ENCODE data around the gene HGS. TPM values are rescaled to one million over a fixed set of nuclear protein-coding genes. Genes with fewer than 3 reads are reported as not detected.

HGS gene
- total and polyA plus RNA-seq, 2 of the 13 experiments (the other 11 are each of a cell fraction or from before 2014, with no cell fraction given) = 73.3 to 78.1 TPM

DNA sequence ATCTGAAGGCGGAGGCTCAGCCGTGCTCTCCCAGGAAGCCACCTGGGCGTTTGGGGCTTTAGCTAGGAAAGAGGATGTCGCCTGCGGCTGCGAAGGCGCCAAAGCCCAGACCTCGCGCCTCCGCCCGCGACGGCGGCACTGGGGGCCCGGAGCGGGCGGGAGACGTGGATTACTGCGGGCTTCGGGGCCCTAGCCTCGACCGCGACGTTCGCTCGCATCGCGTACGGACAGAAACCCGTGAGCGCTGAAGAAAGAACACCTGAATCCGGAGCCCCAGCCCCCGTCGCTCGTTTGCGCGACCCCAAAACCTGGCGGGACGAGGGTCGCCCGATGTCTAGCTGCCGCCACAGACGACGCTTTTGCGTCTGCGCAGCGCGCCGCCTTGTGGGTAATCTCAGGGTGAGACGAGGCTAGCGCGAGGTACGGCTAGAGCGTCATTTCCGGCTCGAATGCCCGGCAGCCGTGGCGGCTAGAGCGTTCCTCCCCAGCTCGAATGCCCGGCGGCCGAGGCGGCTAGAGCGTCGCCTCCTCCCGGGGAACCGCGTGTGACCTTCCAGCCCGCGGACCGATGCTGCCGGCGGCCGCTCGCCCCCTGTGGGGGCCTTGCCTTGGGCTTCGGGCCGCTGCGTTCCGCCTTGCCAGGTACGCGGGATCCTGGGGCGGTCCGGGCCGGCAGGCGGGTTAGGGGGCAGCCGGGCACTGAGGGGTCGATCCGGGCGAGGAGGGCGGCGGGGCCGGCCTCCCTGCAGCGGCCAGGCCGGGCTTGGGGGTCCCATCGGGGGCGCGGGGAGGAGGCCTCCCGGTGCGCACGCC, 19.3 kb downstream of the HGS start, which contains the start of gene MRPL12 (continued):
- TF ChIP-seq ATF7 (IDR thresholded peaks at IDR 0.05) (no peak), ATF7 (CRISPR knock-in tag; IDR thresholded peaks at IDR 0.05) (no peak; the same call in 1 of the 2 replicates), HNRNPH1 (optimal IDR thresholded peaks at IDR 0.05; ENCODE audit: low read depth, low read length) (no peak), ZNF678 (CRISPR knock-in tag; IDR thresholded peaks at IDR 0.05) (peak; percentile 64; the same call in 1 of the 2 replicates), ZHX2 (IDR thresholded peaks at IDR 0.05; ENCODE audit: low read depth) (peak; percentile 92), ZHX2 (CRISPR knock-in tag; IDR thresholded peaks at IDR 0.05; ENCODE audit: borderline replicate concordance) (peak; percentile 43; the same call in 1 of the 2 replicates), ZNF546 (CRISPR knock-in tag; conservative IDR thresholded peaks at IDR 0.05) (peak; percentile 91), ZNF558 (CRISPR knock-in tag; IDR thresholded peaks at IDR 0.05; ENCODE audit: borderline replicate concordance) (no peak), MED13 (CRISPR knock-in tag; IDR thresholded peaks at IDR 0.05) (0 out of 2 replicates have a peak, but pooled peaks have one; percentile 58), DBP (CRISPR knock-in tag; IDR thresholded peaks at IDR 0.05; ENCODE audit: not compliant biosample characterization) (peak; percentile 90), ZZZ3 (CRISPR knock-in tag; IDR thresholded peaks at IDR 0.05; ENCODE audit: borderline replicate concordance) (peak; percentile 98), ZSCAN12 (CRISPR knock-in tag; IDR thresholded peaks at IDR 0.05) (no peak; the same call in 1 of the 2 replicates), MED8 (CRISPR knock-in tag; IDR thresholded peaks at IDR 0.05; ENCODE audit: insufficient replicate concordance) (peak; percentile 81), BHLHE40 (IDR thresholded peaks at IDR 0.05; ENCODE audit: low read length) (no peak), MTF1 (CRISPR knock-in tag; IDR thresholded peaks at IDR 0.05) (peak; percentile 83), RARA (CRISPR knock-in tag; IDR thresholded peaks at IDR 0.05) (peak; percentile 62), HNRNPK (IDR thresholded peaks at IDR 0.05; ENCODE audit: low read depth, low read length, poor library complexity, severe bottlenecking) (peak; percentile 75), ARHGAP35 (CRISPR knock-in tag; IDR thresholded peaks at IDR 0.05; ENCODE audit: borderline replicate concordance) (peak; percentile 96), ZUFSP (CRISPR knock-in tag; IDR thresholded peaks at IDR 0.05; ENCODE audit: borderline replicate concordance) (no peak), FOSL2 (CRISPR knock-in tag; IDR thresholded peaks at IDR 0.05) (peak; percentile 70)
- TF ChIP-seq, protein P1, sequence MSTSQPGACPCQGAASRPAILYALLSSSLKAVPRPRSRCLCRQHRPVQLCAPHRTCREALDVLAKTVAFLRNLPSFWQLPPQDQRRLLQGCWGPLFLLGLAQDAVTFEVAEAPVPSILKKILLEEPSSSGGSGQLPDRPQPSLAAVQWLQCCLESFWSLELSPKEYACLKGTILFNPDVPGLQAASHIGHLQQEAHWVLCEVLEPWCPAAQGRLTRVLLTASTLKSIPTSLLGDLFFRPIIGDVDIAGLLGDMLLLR (CRISPR knock-in tag; IDR thresholded peaks at IDR 0.05) = peak; percentile 85; the same call in 1 of the 2 replicates
